ENCODE data around the gene PDE6G. TPM values are rescaled to one million over a fixed set of nuclear protein-coding genes. Genes with fewer than 3 reads are reported as not detected.

Gene PDE6G
- total and polyA plus RNA-seq, 2 of the 13 experiments (the other 11 are each of a cell fraction or from before 2014, with no cell fraction given) = 1.4 to 6.7 TPM

- TF ChIP-seq ZNF652 (CRISPR knock-in tag; IDR thresholded peaks at IDR 0.05; ENCODE audit: borderline replicate concordance, low read depth) (no peak), ZNF543 (CRISPR knock-in tag; IDR thresholded peaks at IDR 0.05) (peak; percentile 33; the same call in 1 of the 2 replicates), ZNF687 (CRISPR knock-in tag; IDR thresholded peaks at IDR 0.05) (peak; percentile 81), RXRA (CRISPR knock-in tag; IDR thresholded peaks at IDR 0.05) (peak; percentile 62; the same call in 1 of the 2 replicates), DRAP1 (CRISPR knock-in tag; IDR thresholded peaks at IDR 0.05) (peak; percentile 85), RXRB (CRISPR knock-in tag; IDR thresholded peaks at IDR 0.05; ENCODE audit: borderline replicate concordance) (peak; percentile 66), GTF3A (CRISPR knock-in tag; conservative IDR thresholded peaks at IDR 0.05) (peak; percentile 78; the same call in 1 of the 2 replicates), SOX13 (IDR thresholded peaks at IDR 0.05) (no peak), SOX13 (CRISPR knock-in tag; conservative IDR thresholded peaks at IDR 0.05 in 1 of 2, IDR thresholded peaks at IDR 0.05 in 1 of 2) (peak in 1 of 2 experiments; percentile 37; a peak in 2 of 4 replicates), FOXJ3 (CRISPR knock-in tag; IDR thresholded peaks at IDR 0.05; ENCODE audit: borderline replicate concordance) (peak; percentile 53; the same call in 1 of the 2 replicates), DNMT3B (CRISPR knock-in tag; conservative IDR thresholded peaks at IDR 0.05) (no peak), ZBTB39 (CRISPR knock-in tag; IDR thresholded peaks at IDR 0.05) (no peak), ZSCAN29 (CRISPR knock-in tag; conservative IDR thresholded peaks at IDR 0.05) (0 out of 2 replicates have a peak, but pooled peaks have one; percentile 34), ZNF383 (CRISPR knock-in tag; IDR thresholded peaks at IDR 0.05; ENCODE audit: borderline replicate concordance) (peak; percentile 88; the same call in 1 of the 2 replicates), ZNF333 (CRISPR knock-in tag; IDR thresholded peaks at IDR 0.05; ENCODE audit: borderline replicate concordance) (0 out of 2 replicates have a peak, but pooled peaks have one; percentile 33), ZBTB20 (CRISPR knock-in tag; IDR thresholded peaks at IDR 0.05; ENCODE audit: borderline replicate concordance, low read depth) (no peak), ZNF275 (CRISPR knock-in tag; IDR thresholded peaks at IDR 0.05; ENCODE audit: borderline replicate concordance) (peak; percentile 63; the same call in 1 of the 2 replicates), SALL1 (CRISPR knock-in tag; IDR thresholded peaks at IDR 0.05) (peak; percentile 63), SMAD3 (CRISPR knock-in tag; IDR thresholded peaks at IDR 0.05) (peak; percentile 65; the same call in 1 of the 2 replicates), ZNF569 (CRISPR knock-in tag; IDR thresholded peaks at IDR 0.05; ENCODE audit: borderline replicate concordance) (no peak), ZNF607 (CRISPR knock-in tag; IDR thresholded peaks at IDR 0.05; ENCODE audit: borderline replicate concordance) (peak; percentile 70)
These were observed 27.5 kb upstream of the PDE6G start, which contains the start of the genes ARL16 and HGS (continued) for GRCh38 chr17:81683584-81684441.
